Gastroesophageal sphincter (tissue), 4 donors: ENCODE data around the gene MACROH2A2. TPM values are rescaled to one million over a fixed set of nuclear protein-coding genes. Genes with fewer than 3 reads are reported as not detected.

Source experiments
- ATAC-seq: fragments of 150-250 bp; one replicate; pipeline ENCODE4 v1.9.1; 2016; ENCODE audit warnings: mild to moderate bottlenecking, moderate library complexity
- H3K27ac ChIP-seq, 4 donors: fragments of 200-600 bp; sonication (generic) in 3 of 4; 1 replicate in 3 of 4; 2 replicates in 1 of 4; pipeline ENCODE4 v1.5.1; 2016 to 2019
- H3K27me3 ChIP-seq: fragments of 200-600 bp; sonication (generic); one replicate; pipeline ENCODE4 v1.5.1; 2019
- H3K36me3 ChIP-seq, 2 donors: fragments of 200-600 bp; sonication (generic); one replicate each; pipeline ENCODE4 v1.5.1; 2019; ENCODE audit warnings: control low read depth in 1 of 2
- H3K4me1 ChIP-seq, 3 donors: fragments of 200-600 bp; sonication (generic); 1 replicate in 2 of 3; 2 replicates in 1 of 3; pipeline ENCODE4 v1.5.1; 2016 to 2019; ENCODE audit warnings: control low read depth in 2 of 3
- H3K4me3 ChIP-seq, 2 donors: fragments of 200-600 bp; sonication (generic); one replicate each; pipeline ENCODE4 v1.5.1; 2019; ENCODE audit warnings: mild to moderate bottlenecking in 1 of 2, moderate library complexity in 1 of 2
- H3K9me3 ChIP-seq, 3 donors: fragments of 200-600 bp; sonication (generic); one replicate each; pipeline ENCODE4 v1.5.1; 2017 to 2019; ENCODE audit warnings: control low read depth in 2 of 3
- EP300 ChIP-seq: sonication (generic); formaldehyde crosslinking; IDR thresholded peaks from one replicate; pipeline ENCODE4 v1.6.1; 2017; ENCODE audit warnings: antibody characterized with exemption, mild to moderate bottlenecking
- POLR2A ChIP-seq, 2 donors: fragments of 450-650 bp; IDR thresholded peaks; one replicate each; pipeline ENCODE4 v1.6.1; 2017; ENCODE audit warnings: antibody characterized with exemption in 2 of 2, mild to moderate bottlenecking in 2 of 2, moderate library complexity in 1 of 2
- POLR2AphosphoS5 ChIP-seq: sonication (generic); formaldehyde crosslinking; IDR thresholded peaks from one replicate; pipeline ENCODE4 v1.6.1; 2017; ENCODE audit warnings: antibody characterized with exemption
- WGBS, 2 donors: methylation state at CpG; one replicate each; pipeline ENCODE4 v1.1.5; 2018; ENCODE audit warnings: low coverage in 1 of 2; 5-methylcytosine and 5-hydroxymethylcytosine counted together
- total RNA-seq, 4 donors: library from RNA; depleted of rRNA; stranded (reverse); fragments of >200 nt; gene quantifications; one replicate each; pipeline ENCODE4 v1.1.0, GENCODE V29; 2016
- TF ChIP-seq, protein P1 (sequence below), 4 experiments: fragments of 200-600 bp in 2 of 4; fragments of 450-650 bp in 2 of 4; sonication (generic) in 1 of 4; IDR thresholded peaks; one replicate each; pipeline ENCODE4 v1.5.1; 2017 to 2019; ENCODE audit warnings: antibody characterized with exemption in 4 of 4, mild to moderate bottlenecking in 2 of 4, moderate library complexity in 2 of 4

MACROH2A2 gene
- total RNA-seq: 10 to 100 TPM in 3 of 4 donors, 1 to 10 TPM in 1; 8.2 to 22.9 (median 13.7) TPM

DNA sequence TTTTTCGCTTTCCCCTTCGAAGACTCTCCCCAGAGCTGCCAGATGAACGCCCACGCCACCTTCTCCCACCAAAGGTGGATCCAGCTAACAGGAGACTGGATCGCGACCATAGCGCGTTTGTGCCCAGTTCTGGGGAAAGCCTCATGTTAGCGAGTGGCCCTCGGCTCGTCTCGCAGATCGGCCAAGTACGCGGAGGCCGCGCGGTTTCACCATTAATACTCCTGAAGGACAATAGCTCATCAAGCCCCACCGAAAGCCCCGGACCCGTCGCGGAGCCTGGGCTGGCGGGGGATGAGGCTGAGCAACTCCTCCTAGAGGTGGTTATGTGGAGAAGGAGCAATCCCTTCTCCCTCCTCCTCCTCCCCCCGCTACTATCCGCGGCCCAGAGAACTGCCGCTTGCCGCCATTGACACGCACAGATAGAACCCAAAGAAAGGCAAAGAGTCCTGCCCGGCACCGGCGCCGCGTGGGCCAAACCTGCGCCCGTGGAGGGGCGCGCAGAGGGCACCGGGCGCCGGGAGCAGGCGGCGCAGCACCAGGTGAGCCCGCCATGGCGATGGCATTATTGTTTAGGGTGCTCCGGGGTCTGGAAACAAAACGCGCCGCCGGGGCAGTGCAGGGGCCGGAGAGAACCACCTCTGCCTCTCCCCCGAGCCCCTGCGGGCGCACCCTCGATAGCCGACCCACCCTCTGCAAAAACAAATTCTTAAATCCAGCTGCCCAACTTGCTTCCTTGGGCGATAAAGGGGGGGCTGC is at the start of gene MACROH2A2:
MACROH2A2 (plus strand) TSS at position 385 of the 756 bp plus-strand sequence. CDS start 22,813 bp downstream, outside the sequence.
- no peaks in the 10 kb centered on the region for H3K9me3 ChIP-seq
- peak; percentile 76 for ATAC-seq
- H3K27ac ChIP-seq: peak within 1 kb of the TSS in 3 of 4 donors; percentile 68 to 81 (median 78)
- no peaks in the 10 kb centered on the region for H3K36me3 ChIP-seq
- 0 to 8% methylated on average over 1 to 2 of the region's 58 CpGs for WGBS, 2 donors
- peaks cover 0 to 29% (median 0%) of the 10 kb centered on the region in 3 donors for H3K4me1 ChIP-seq
- peak within 1 kb of the TSS; percentile 60 to 83 for H3K4me3 ChIP-seq
- TF ChIP-seq POLR2AphosphoS5 (no peak), POLR2A (IDR thresholded peaks at IDR 0.05) (no peak), EP300 (no peak)
- TF ChIP-seq, protein P1, sequence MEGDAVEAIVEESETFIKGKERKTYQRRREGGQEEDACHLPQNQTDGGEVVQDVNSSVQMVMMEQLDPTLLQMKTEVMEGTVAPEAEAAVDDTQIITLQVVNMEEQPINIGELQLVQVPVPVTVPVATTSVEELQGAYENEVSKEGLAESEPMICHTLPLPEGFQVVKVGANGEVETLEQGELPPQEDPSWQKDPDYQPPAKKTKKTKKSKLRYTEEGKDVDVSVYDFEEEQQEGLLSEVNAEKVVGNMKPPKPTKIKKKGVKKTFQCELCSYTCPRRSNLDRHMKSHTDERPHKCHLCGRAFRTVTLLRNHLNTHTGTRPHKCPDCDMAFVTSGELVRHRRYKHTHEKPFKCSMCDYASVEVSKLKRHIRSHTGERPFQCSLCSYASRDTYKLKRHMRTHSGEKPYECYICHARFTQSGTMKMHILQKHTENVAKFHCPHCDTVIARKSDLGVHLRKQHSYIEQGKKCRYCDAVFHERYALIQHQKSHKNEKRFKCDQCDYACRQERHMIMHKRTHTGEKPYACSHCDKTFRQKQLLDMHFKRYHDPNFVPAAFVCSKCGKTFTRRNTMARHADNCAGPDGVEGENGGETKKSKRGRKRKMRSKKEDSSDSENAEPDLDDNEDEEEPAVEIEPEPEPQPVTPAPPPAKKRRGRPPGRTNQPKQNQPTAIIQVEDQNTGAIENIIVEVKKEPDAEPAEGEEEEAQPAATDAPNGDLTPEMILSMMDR (IDR thresholded peaks at IDR 0.05): peak in 1 of 4 experiments; percentile 57
- peaks cover 26% of the 10 kb centered on the region for H3K27me3 ChIP-seq

DNA sequence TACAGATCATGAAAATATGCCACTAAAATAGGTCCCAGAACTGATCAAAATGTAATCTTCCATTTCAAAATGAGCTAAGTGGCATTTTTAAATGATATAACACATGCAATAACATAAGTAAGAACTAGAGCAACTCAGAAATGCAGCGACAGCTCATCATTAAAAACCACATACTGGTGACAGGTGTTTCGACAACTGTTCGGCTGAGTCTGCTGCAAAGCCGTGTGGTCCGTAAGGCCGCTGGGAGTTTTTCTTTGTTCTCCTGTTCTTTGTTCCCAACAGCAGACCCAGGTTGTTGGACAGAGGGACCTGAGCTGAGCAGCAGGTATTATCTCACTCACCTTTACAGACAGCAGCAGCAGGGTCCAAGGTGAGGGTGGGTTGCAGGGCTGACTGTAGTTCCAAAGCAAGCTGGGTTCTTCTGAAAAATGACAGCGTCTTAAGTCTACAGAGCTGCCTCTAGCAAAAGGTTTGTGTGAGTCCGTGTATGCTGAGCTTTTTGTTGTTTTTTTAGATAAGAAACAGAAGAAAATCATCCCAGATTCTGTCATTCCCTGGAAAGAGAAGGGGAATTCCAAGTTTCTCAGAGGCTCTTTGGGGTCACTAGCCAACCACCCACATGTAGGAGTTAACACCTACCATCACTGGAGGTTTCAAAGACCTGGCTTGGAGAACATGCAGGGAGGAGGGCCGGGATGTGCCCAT is 45.4 kb upstream of the MACROH2A2 start:
- H3K9me3 ChIP-seq: no peaks in the 10 kb centered on the region
- no peak for ATAC-seq
- WGBS, 2 donors: 79 to 90% methylated on average over 7 of the region's 9 CpGs
- H3K4me1 ChIP-seq: no peaks in the 10 kb centered on the region
- H3K36me3 ChIP-seq: no peaks in the 10 kb centered on the region
- TF ChIP-seq EP300: no peak
- no peak for TF ChIP-seq POLR2AphosphoS5
- TF ChIP-seq, protein P1 (IDR thresholded peaks at IDR 0.05): no peak
- no peak for TF ChIP-seq POLR2A (IDR thresholded peaks at IDR 0.05)
- no peaks in the 10 kb centered on the region for H3K27me3 ChIP-seq
- no peak overlapping the region for H3K27ac ChIP-seq
- H3K4me3 ChIP-seq: no peak overlapping the region

DNA sequence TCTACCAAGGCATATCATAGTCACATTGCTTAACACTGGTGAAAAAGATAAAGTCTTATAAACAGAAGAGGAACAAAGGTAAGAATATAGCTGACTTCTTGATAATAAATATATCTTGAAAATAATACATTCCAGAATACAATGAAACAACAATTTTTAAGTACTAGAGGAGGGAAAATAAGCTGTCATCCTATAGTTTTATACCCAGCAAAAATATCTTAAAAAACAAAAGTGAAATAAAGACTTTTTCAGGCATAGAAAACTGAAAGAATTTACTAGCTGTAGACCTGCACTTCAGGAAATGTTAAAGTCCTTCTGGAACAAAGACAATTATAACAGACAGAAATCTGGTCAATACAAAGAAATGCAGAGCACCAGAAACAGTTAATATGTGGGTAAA is 21.4 kb upstream of the MACROH2A2 start:
- ATAC-seq: no peak

DNA sequence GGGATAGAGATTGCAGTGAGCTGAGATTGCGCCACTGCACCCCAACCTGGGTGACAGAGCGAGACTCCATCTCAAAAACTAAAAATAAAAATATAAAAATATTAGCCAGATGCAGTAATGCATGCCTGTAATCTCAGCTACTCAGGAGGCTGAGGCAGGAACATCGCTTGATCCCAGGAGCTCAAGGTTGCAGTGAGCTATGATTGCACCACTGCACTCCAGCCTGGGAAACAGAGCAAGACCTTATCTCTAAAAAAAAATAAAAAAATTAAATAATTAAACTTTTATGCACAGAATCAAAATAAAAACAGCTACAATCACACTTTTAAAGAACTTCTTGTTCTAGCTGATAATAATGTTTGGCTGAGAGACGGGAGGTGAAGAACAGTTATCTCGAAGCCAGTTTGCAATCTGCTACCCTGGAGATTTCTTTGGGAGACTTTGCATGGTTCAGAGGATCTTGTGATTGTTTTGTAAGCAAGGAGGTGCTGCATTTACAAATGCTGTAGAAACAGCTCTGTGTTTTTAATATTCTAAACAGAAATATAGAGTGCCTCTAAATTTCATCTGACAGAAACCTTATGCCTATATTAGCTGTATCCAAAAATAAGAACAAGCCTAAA is 19.9 kb upstream of the MACROH2A2 start:
- H3K27ac ChIP-seq: no peak overlapping the region
- no peak for TF ChIP-seq EP300
- no peak for TF ChIP-seq POLR2AphosphoS5
- TF ChIP-seq, protein P1 (IDR thresholded peaks at IDR 0.05): no peak
- TF ChIP-seq POLR2A (IDR thresholded peaks at IDR 0.05): no peak
- WGBS, 2 donors: 84 to 86% methylated on average over 3 to 5 of the region's 5 CpGs
- ATAC-seq: no peak
- no peaks in the 10 kb centered on the region for H3K36me3 ChIP-seq
- peaks cover 13% of the 10 kb centered on the region for H3K27me3 ChIP-seq
- H3K4me3 ChIP-seq: no peak overlapping the region
- H3K4me1 ChIP-seq: no peaks in the 10 kb centered on the region
- H3K9me3 ChIP-seq: peaks cover 0 to 32% (median 0%) of the 10 kb centered on the region in 3 donors

More for the DNA sequence above, 21.4 kb upstream of the MACROH2A2 start:
- Histone ChIP-seq H3K27me3 (peaks cover 12% of the 10 kb centered on the region), H3K4me1 (no peaks in the 10 kb centered on the region), H3K27ac (no peak overlapping the region), H3K36me3 (no peaks in the 10 kb centered on the region), H3K4me3 (no peak overlapping the region), H3K9me3 (peaks cover 0 to 48% (median 0%) of the 10 kb centered on the region in 3 donors)
- TF ChIP-seq EP300: no peak
- TF ChIP-seq POLR2AphosphoS5: no peak
- TF ChIP-seq, protein P1 (IDR thresholded peaks at IDR 0.05): no peak
- no peak for TF ChIP-seq POLR2A (IDR thresholded peaks at IDR 0.05)
